Body of pancreas (tissue), 4 donors: ENCODE measurements around the gene TRPV2. TPM values are rescaled to one million over a fixed set of nuclear protein-coding genes. Genes with fewer than 3 reads are reported as not detected.

Experiments used
- ATAC-seq: fragments of 150-250 bp; one replicate; pipeline ENCODE4 v1.9.1; 2016
- DNase-seq, 4 donors: peaks; one replicate each; pipeline ENCODE4 v3.0.0-alpha.2; 2019
- H3K27ac ChIP-seq, 4 donors: fragments of 200-600 bp; sonication (generic); 1 replicate in 3 of 4; 2 replicates in 1 of 4; pipeline versions ENCODE4 v1.5.1 to v1.6.1; 2016 to 2019; ENCODE audit warnings: mild to moderate bottlenecking in 1 of 4, mixed read lengths in 1 of 4, moderate library complexity in 1 of 4
- H3K27me3 ChIP-seq, 2 donors: fragments of 200-600 bp; sonication (generic); one replicate each; pipeline ENCODE4 v1.6.0; 2016; ENCODE audit warnings: mild to moderate bottlenecking in 1 of 2
- H3K36me3 ChIP-seq, 2 donors: fragments of 200-600 bp; sonication (generic); replicated peaks in 1 of 2; 2 replicates each; pipeline ENCODE4 v1.5.1; 2016; ENCODE audit warnings: low read depth in 2 of 2; ENCODE audit not compliant: insufficient read depth in 1 of 2
- H3K4me1 ChIP-seq: fragments of 200-600 bp; sonication (generic); one replicate; pipeline ENCODE4 v1.6.0; 2016
- H3K4me3 ChIP-seq, 2 donors: fragments of 200-600 bp; sonication (generic); 1 replicate in 1 of 2; 2 replicates in 1 of 2; pipeline ENCODE4 v1.5.1; 2016 to 2019
- H3K9me3 ChIP-seq, 3 donors: fragments of 200-600 bp; sonication (generic); 1 replicate in 2 of 3; 2 replicates in 1 of 3; pipeline ENCODE4 v1.5.1; 2016
- CTCF ChIP-seq, 7 experiments: fragments of 450-650 bp in 4 of 7; fragments of 200-600 bp in 3 of 7; sonication (generic) in 3 of 7; IDR thresholded peaks; one replicate each; pipeline ENCODE4 v1.5.1; 2016 to 2019; ENCODE audit warnings: antibody characterized with exemption in 7 of 7
- POLR2A ChIP-seq, 3 donors: fragments of 450-650 bp; IDR thresholded peaks; one replicate each; pipeline ENCODE4 v1.6.1; 2016; ENCODE audit warnings: antibody characterized with exemption in 3 of 3, mild to moderate bottlenecking in 2 of 3
- WGBS, 2 donors: methylation state at CpG; one replicate each; pipeline ENCODE4 v1.1.5; 2017; 5-methylcytosine and 5-hydroxymethylcytosine counted together
- intact Hi-C: fragments of 100-400 bp; cut with DNase I; formaldehyde crosslinking; loops from one replicate; pipeline ENCODE4 v1.15.1; 2023
- total RNA-seq, 2 donors: library from RNA; depleted of rRNA; stranded (reverse); fragments of >200 nt; gene quantifications; one replicate each; pipeline ENCODE4 v1.1.0, GENCODE V29; 2016

TRPV2 gene
- total RNA-seq, 2 donors from 2014 or later = 4.7 to 30.7 TPM

GRCh38 chr17:16419929-16420271 lies 4.5 kb downstream of the TRPV2 start:
- ATAC-seq (no peak), DNase-seq (no peak)
- intact Hi-C loops = no loop called here
- 89% methylated on average over 10 of the region's 10 CpGs; no CpG with 5 or more reads in 1 of the 2 donors for WGBS, 2 donors
- Histone ChIP-seq H3K9me3 (no peaks in the 10 kb centered on the region), H3K4me3 (no peak overlapping the region), H3K27ac (no peak overlapping the region), H3K4me1 (peaks cover 20% of the 10 kb centered on the region), H3K27me3 (no peaks in the 10 kb centered on the region), H3K36me3 (no peaks in the 10 kb centered on the region)
- TF ChIP-seq POLR2A (IDR thresholded peaks at IDR 0.05) = no peak
- TF ChIP-seq CTCF (IDR thresholded peaks at IDR 0.05) = no peak

- no peak overlapping the region for H3K27ac ChIP-seq
- no peak overlapping the region for H3K4me3 ChIP-seq
- 89 to 94% methylated on average over 6 to 7 of the region's 7 CpGs for WGBS, 2 donors
- no peak for ATAC-seq
- peaks cover 21% of the 10 kb centered on the region for H3K4me1 ChIP-seq
- H3K27me3 ChIP-seq = no peaks in the 10 kb centered on the region
- no peak for TF ChIP-seq CTCF (IDR thresholded peaks at IDR 0.05)
- TF ChIP-seq POLR2A (IDR thresholded peaks at IDR 0.05) = no peak
- H3K9me3 ChIP-seq = no peaks in the 10 kb centered on the region
- DNase-seq = no peak
- H3K36me3 ChIP-seq = no peaks in the 10 kb centered on the region
- intact Hi-C loops = no loop called here
Observed at GRCh38 chr17:16422416-16422815, 7.0 kb downstream of the TRPV2 start.

- peak in 1 of 4 donors; percentile 11 for DNase-seq
- intact Hi-C loops = no loop called here
- no peak for TF ChIP-seq POLR2A (IDR thresholded peaks at IDR 0.05)
- TF ChIP-seq CTCF (IDR thresholded peaks at IDR 0.05) = no peak
- Histone ChIP-seq H3K9me3 (no peaks in the 10 kb centered on the region), H3K36me3 (no peaks in the 10 kb centered on the region), H3K4me1 (peaks cover 22% of the 10 kb centered on the region), H3K27me3 (no peaks in the 10 kb centered on the region), H3K27ac (no peak overlapping the region), H3K4me3 (no peak overlapping the region)
- ATAC-seq = no peak
- WGBS, 2 donors = 91 to 95% methylated on average over 6 to 9 of the region's 10 CpGs
Observed at GRCh38 chr17:16423226-16423872, 8.0 kb downstream of the TRPV2 start.

GRCh38 chr17:16425202-16425601 lies 9.8 kb downstream of the TRPV2 start:
- no peak for TF ChIP-seq CTCF (IDR thresholded peaks at IDR 0.05)
- TF ChIP-seq POLR2A (IDR thresholded peaks at IDR 0.05) = no peak
- no peak for ATAC-seq
- Histone ChIP-seq H3K4me3 (no peak overlapping the region), H3K9me3 (no peaks in the 10 kb centered on the region), H3K4me1 (peaks cover 23% of the 10 kb centered on the region), H3K27me3 (no peaks in the 10 kb centered on the region), H3K27ac (peak overlapping the region; percentile 62 to 80 (median 78)), H3K36me3 (no peaks in the 10 kb centered on the region)
- peak in 3 of 4 donors; percentile 39 to 51 (median 46) for DNase-seq
- intact Hi-C loops = no loop called here
- WGBS, 2 donors = 48 to 58% methylated on average over 6 of the region's 6 CpGs
